Loucy (cell line): Measurements from ENCODE around the gene MGMT.

Source experiments
- H2AFZ ChIP-seq: fragments of 200-600 bp; sonication (generic); 2 replicates; pipeline ENCODE4 v1.6.0; 2016; ENCODE audit warnings: antibody characterized with exemption, mild to moderate bottlenecking, low read length, moderate library complexity
- H3F3A ChIP-seq: fragments of 200-600 bp; 2 replicates; pipeline ENCODE4 v1.6.0; 2016; ENCODE audit warnings: antibody characterized with exemption, low read depth, mild to moderate bottlenecking
- H3K27me3 ChIP-seq: fragments of 200-600 bp; sonication (generic); 2 replicates; pipeline ENCODE4 v1.6.1; 2014; ENCODE audit warnings: low read length, mild to moderate bottlenecking; ENCODE audit not compliant: insufficient read depth, poor library complexity, severe bottlenecking
- H3K36me3 ChIP-seq: fragments of 200-600 bp; sonication (generic); 2 replicates; pipeline ENCODE4 v1.6.1; 2016; ENCODE audit warnings: low read length; ENCODE audit not compliant: insufficient read depth
- H3K4me1 ChIP-seq: fragments of 200-600 bp; sonication (generic); 2 replicates; pipeline ENCODE4 v1.5.1; 2014; ENCODE audit warnings: low read length, mild to moderate bottlenecking; ENCODE audit not compliant: insufficient read depth, poor library complexity, severe bottlenecking
- H3K4me2 ChIP-seq: fragments of 200-600 bp; sonication (generic); 2 replicates; pipeline ENCODE4 v1.6.0; 2014; ENCODE audit warnings: antibody characterized with exemption, low read length, low read depth, mild to moderate bottlenecking; ENCODE audit not compliant: poor library complexity, severe bottlenecking
- H3K4me3 ChIP-seq: fragments of 200-600 bp; sonication (generic); 2 replicates; pipeline ENCODE4 v1.5.1; 2014; ENCODE audit warnings: low read length, mild to moderate bottlenecking, mixed read lengths; ENCODE audit not compliant: poor library complexity, severe bottlenecking
- H3K79me2 ChIP-seq: fragments of 200-600 bp; sonication (generic); 2 replicates; pipeline ENCODE4 v1.6.1; 2014; ENCODE audit warnings: low read length; ENCODE audit not compliant: insufficient read depth
- H3K9ac ChIP-seq: fragments of 200-600 bp; sonication (generic); 2 replicates; pipeline ENCODE4 v1.6.0; 2014; ENCODE audit warnings: mild to moderate bottlenecking, low read depth, low read length, moderate library complexity; ENCODE audit not compliant: poor library complexity, severe bottlenecking
- H3K9me2 ChIP-seq: fragments of 200-600 bp; sonication (generic); replicated peaks from 2 replicates; pipeline ENCODE4 v1.6.1; 2016; ENCODE audit warnings: low read depth, low read length, mixed read lengths
- H3K9me3 ChIP-seq: fragments of 200-600 bp; sonication (generic); 2 replicates; pipeline ENCODE4 v1.6.1; 2014; ENCODE audit warnings: mild to moderate bottlenecking, antibody characterized with exemption, low read length, low read depth; ENCODE audit not compliant: insufficient read depth
- H4K20me1 ChIP-seq: fragments of 200-600 bp; sonication (generic); 2 replicates; pipeline ENCODE4 v1.6.0; 2014; ENCODE audit warnings: antibody characterized with exemption, low read length, mild to moderate bottlenecking; ENCODE audit not compliant: insufficient read depth, poor library complexity, severe bottlenecking
- EZH2phosphoT487 ChIP-seq: fragments of 200-600 bp; IDR thresholded peaks from 2 replicates; pipeline ENCODE4 v1.6.1; 2018; ENCODE audit warnings: antibody characterized with exemption, mild to moderate bottlenecking, moderate library complexity, borderline replicate concordance
- TF ChIP-seq, protein P1 (sequence below): fragments of 200-600 bp; sonication (generic); conservative IDR thresholded peaks from 2 replicates; pipeline ENCODE4 v1.5.1; 2014; ENCODE audit warnings: mild to moderate bottlenecking, antibody characterized with exemption, low read length

The MGMT gene

DNA sequence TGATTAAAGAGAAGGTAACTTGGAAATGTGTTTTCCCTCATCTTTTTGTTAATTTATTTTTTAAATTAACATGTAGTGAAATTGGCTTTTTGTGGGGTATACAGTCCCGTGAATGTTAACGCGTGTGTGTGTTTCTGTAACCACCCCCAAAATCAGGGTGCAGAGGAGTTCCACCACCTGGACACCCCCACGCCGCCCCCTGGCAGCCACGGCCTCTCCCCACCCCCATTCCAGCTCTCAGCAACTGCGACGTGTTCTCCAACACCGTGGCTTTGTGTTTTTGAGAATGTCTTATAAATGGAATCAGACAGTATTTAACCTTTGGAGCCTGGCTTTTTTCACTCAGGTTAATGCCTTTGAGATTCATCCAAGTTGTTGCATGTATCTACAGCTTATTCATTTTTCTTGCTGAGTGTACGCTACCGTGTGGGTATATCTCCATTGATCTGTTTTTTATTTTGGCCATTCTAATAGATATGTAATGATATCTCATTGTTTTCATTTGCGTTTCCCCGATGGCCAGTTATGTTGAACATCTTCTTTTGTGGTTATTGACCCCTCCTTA is 278.2 kb downstream of the MGMT start:
- H3K4me1 ChIP-seq: no peaks in the 10 kb centered on the region

DNA sequence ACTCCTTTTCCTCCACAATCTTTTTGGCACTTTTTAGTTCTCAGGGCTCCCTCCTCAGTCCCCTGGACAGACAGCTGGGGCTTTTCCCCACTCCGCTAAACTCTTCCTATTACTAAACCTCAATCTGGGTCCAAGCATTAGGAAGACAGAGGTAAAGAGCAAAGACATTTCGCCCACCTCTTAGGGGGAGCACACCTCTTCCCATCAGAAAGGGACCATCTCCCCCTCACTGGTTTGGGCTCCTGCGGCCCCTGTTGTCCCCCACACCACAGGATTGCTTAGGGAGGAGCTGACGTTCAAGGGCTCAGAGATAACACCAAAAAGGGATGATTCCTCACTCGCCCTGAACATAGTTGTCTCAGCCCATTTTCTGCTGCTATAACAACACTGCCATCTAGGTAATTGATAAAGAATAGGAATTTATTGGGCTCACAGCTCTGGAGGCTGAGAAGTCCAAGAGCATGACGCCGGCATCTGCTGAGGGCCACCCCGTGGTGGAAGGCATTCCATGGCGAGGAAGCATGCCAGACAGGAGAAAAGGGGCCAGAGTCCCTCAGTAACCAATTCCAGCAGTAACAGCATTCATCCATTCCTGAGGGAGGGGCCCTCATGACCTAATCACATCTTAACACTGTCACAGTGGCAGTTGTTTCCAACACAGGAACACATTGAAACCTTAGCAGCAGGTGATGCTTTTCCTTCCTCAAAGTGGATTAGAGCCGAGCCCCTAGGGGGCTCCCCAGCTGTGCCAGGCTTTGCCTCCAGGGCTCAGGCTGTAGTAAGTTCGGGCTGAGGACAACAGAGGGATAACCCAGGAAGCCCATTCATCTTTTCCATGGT is 287.4 kb downstream of the MGMT start:
- peaks cover 7% of the 10 kb centered on the region; the same call in 1 of the 2 replicates for H3K9me3 ChIP-seq
- TF ChIP-seq, protein P1, sequence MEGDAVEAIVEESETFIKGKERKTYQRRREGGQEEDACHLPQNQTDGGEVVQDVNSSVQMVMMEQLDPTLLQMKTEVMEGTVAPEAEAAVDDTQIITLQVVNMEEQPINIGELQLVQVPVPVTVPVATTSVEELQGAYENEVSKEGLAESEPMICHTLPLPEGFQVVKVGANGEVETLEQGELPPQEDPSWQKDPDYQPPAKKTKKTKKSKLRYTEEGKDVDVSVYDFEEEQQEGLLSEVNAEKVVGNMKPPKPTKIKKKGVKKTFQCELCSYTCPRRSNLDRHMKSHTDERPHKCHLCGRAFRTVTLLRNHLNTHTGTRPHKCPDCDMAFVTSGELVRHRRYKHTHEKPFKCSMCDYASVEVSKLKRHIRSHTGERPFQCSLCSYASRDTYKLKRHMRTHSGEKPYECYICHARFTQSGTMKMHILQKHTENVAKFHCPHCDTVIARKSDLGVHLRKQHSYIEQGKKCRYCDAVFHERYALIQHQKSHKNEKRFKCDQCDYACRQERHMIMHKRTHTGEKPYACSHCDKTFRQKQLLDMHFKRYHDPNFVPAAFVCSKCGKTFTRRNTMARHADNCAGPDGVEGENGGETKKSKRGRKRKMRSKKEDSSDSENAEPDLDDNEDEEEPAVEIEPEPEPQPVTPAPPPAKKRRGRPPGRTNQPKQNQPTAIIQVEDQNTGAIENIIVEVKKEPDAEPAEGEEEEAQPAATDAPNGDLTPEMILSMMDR: no peak
- TF ChIP-seq EZH2phosphoT487: no peak
- H3K4me1 ChIP-seq: no peaks in the 10 kb centered on the region
- no peaks in the 10 kb centered on the region for H3K9me2 ChIP-seq
- no peak overlapping the region for H3K4me3 ChIP-seq
- no peaks in the 10 kb centered on the region for H3K79me2 ChIP-seq
- H4K20me1 ChIP-seq: no peaks in the 10 kb centered on the region
- no peak overlapping the region for H3K9ac ChIP-seq
- no peaks in the 10 kb centered on the region for H3K27me3 ChIP-seq
- no peak overlapping the region for H3K4me2 ChIP-seq
- no peak overlapping the region for H2AFZ ChIP-seq
- H3F3A ChIP-seq: no peaks in the 10 kb centered on the region
- H3K36me3 ChIP-seq: peaks cover 6% of the 10 kb centered on the region; the same call in 1 of the 2 replicates

More for the DNA sequence above, 278.2 kb downstream of the MGMT start:
- H3K9me2 ChIP-seq: no peaks in the 10 kb centered on the region
- H3K4me2 ChIP-seq: no peak overlapping the region
- no peaks in the 10 kb centered on the region for H3K79me2 ChIP-seq
- H3K9ac ChIP-seq: no peak overlapping the region
- peaks cover 7% of the 10 kb centered on the region; the same call in 1 of the 2 replicates for H3K9me3 ChIP-seq
- no peak overlapping the region for H3K4me3 ChIP-seq
- TF ChIP-seq, protein P1: no peak
- TF ChIP-seq EZH2phosphoT487: no peak
- H3K27me3 ChIP-seq: no peaks in the 10 kb centered on the region
- H4K20me1 ChIP-seq: no peaks in the 10 kb centered on the region
- no peaks in the 10 kb centered on the region for H3K36me3 ChIP-seq
- no peaks in the 10 kb centered on the region for H3F3A ChIP-seq
- no peak overlapping the region for H2AFZ ChIP-seq

DNA sequence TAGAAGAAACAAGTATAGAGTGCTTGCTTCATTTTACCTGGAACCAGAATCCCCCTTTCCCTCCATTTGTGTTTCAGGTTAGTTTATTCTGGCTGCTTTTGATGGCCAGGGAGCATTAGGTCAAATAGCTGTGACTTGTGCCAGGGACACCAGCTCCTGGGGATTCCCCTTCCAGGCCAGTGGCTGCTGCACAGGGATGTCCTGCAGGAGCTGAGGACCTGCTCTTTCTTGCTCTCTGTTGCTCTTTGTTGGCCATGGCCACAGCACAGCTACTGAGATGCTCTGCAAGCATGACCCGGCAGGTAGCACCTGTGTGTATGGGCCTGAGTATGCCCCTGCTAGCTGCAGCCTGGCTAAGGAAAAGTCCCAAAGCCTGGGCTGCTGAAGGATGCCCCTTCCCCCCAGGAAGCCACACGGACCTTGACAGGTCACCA is 288.1 kb downstream of the MGMT start:
- Histone ChIP-seq H3K9me3 (peaks cover 6% of the 10 kb centered on the region; the same call in 1 of the 2 replicates), H3K79me2 (no peaks in the 10 kb centered on the region), H3K36me3 (peaks cover 12% of the 10 kb centered on the region; the same call in 1 of the 2 replicates), H3K9me2 (no peaks in the 10 kb centered on the region), H3K27me3 (no peaks in the 10 kb centered on the region), H3K4me3 (no peak overlapping the region), H2AFZ (no peak overlapping the region), H3F3A (no peaks in the 10 kb centered on the region), H3K4me1 (no peaks in the 10 kb centered on the region), H3K9ac (no peak overlapping the region), H4K20me1 (no peaks in the 10 kb centered on the region), H3K4me2 (no peak overlapping the region)
- TF ChIP-seq, protein P1: no peak
- no peak for TF ChIP-seq EZH2phosphoT487
